Pancreas (tissue), 10 donors: ENCODE measurements around the gene RSRP1. TPM values are rescaled to one million over a fixed set of nuclear protein-coding genes. Genes with fewer than 3 reads are reported as not detected.
"Not testable (repeated sequence)": the region's sequence is repeated elsewhere in the genome, so short reads cannot be mapped to it uniquely, and the experiment has no call there.

Source experiments
- ATAC-seq, 4 donors: fragments of 200-7000 bp; cut with Tn5 transposase; one replicate each; pipeline versions ENCODE4 v1.8.0 to v1.9.1; 2020; ENCODE audit warnings: mild to moderate bottlenecking in 4 of 4, moderate library complexity in 4 of 4
- DNase-seq, 6 donors: peaks; one replicate each; pipeline ENCODE4 v3.0.0-alpha.2; 2020
- FAIRE-seq: peaks from 2 replicates; lab custom pipeline; 2012; peaks lifted over from hg19 to GRCh38; lab: Jason Lieb, UNC
- H3K27ac ChIP-seq, 4 donors: fragments of 200-600 bp; sonication (generic); 1 replicate in 3 of 4; 2 replicates in 1 of 4; pipeline versions ENCODE4 v1.5.0 to v1.8.0; 2020
- H3K27me3 ChIP-seq, 4 donors: fragments of 200-600 bp; one replicate each; pipeline ENCODE4 v1.8.0; 2021
- H3K36me3 ChIP-seq, 3 donors: fragments of 200-600 bp; sonication (generic) in 1 of 3; one replicate each; pipeline versions ENCODE4 v1.5.0 to v1.8.0; 2020 to 2021
- H3K4me1 ChIP-seq, 3 donors: fragments of 200-600 bp; one replicate each; pipeline ENCODE4 v1.8.0; 2021
- H3K4me3 ChIP-seq, 4 donors: fragments of 200-600 bp; sonication (generic) in 2 of 4; one replicate each; pipeline versions ENCODE4 v1.5.0 to v1.8.0; 2020 to 2021
- H3K9me3 ChIP-seq, 4 donors: fragments of 200-600 bp; one replicate each; pipeline ENCODE4 v1.8.0; 2021
- WGBS, 2 donors: extraction: QIAGEN DNeasy Blood & Tissue Kit; methylation state at CpG; one replicate each; pipeline ENCODE4 v1.1.7; 2013; 5-methylcytosine and 5-hydroxymethylcytosine counted together
- intact Hi-C, 3 donors: fragments of 100-400 bp; cut with DNase I; formaldehyde crosslinking; loops; one replicate each; pipeline versions ENCODE4 v1.11.1 to v1.14.2; 2022
- polyA plus RNA-seq, 2 donors: library from polyadenylated mRNA; stranded (reverse); fragments of 200-250 nt; gene quantifications; one replicate each; pipeline ENCODE4 v1.2.3, GENCODE V29; 2013
- total RNA-seq, 6 donors: library from RNA; stranded (reverse); fragmentation: NEBNext Ultra II Directional in 4 of 6; extraction: Animal tissue kit (Norgen Biotek cat#: 25700) in 4 of 6; gene quantifications; one replicate each; pipeline versions ENCODE4 v1.2.1 to v1.2.4, GENCODE V29; 2021 to 2023
- donor health status: healthy with polysubstance abuse.
- donor health status: DM: no; HTN: no; CAD: no; lungs with moderate emphysema.
- donor health status: DM: no; HTN: no; CAD: no.
- donor health status: control.
- donor health status: control.
- donor health status: Bipolar disorder and iron deficiency.
- donor health status: DM: yes; HTN: yes; CAD: no.
- donor health status: DM: no; HTN: no; CAD: no.
- donor health status: DM: no; HTN: no; CAD: no.
- donor health status: DM: yes; HTN: yes; CAD: no.

RSRP1 gene
- total and polyA plus RNA-seq, 8 donors: 20.3 to 126 (median 39.7) TPM

DNA sequence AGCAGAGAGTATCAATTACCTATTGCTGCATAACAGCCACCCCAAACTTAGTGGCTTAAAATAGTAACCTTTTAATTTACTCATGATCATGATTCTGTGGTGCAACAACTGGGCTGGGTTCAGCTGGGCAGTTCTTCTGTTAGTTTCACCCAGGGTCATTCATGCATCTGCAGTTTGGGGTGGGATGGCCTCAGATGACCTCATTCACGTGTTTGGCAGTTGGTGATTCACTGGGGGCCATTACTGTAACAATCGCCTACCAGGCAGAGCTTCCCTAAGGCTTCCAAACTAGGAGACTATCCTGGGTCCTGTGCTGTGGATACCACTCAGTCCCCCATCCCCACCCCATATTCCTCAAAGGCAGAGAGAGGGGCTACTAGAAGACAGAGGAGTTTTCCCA is 31.1 kb upstream of the RSRP1 start:
- H3K9me3 ChIP-seq, H3K27me3 ChIP-seq, H3K4me3 ChIP-seq, H3K27ac ChIP-seq, intact Hi-C loops, FAIRE-seq, ATAC-seq, H3K4me1 ChIP-seq, DNase-seq, H3K36me3 ChIP-seq: not testable (repeated sequence)
- 60 to 74% methylated on average over 2 of the region's 2 CpGs for WGBS, 2 donors

DNA sequence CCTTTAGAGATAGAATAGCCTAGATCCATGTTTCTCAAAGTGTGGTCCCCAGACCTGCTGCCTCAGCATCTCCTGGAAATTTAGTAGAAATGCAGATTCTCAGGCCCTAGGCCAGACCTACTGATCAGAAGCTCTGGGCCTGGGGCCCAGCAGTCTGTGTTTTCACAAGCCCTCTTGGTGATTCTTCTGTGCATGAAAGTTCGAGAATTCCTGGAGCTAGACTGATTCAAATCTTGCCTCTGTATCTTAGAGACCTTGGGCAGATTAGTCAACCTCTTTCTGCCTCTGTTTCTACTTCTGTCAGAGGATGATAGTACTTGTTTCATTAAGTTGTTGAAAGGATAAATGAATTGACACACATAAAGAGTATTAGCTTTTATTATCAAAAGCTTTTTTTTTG is 30.0 kb upstream of the RSRP1 start:
- H3K27ac ChIP-seq, H3K4me1 ChIP-seq, H3K9me3 ChIP-seq, H3K36me3 ChIP-seq, H3K27me3 ChIP-seq, FAIRE-seq, ATAC-seq, intact Hi-C loops, H3K4me3 ChIP-seq, DNase-seq: not testable (repeated sequence)
- 70 to 71% methylated on average over 1 of the region's 1 CpG for WGBS, 2 donors

DNA sequence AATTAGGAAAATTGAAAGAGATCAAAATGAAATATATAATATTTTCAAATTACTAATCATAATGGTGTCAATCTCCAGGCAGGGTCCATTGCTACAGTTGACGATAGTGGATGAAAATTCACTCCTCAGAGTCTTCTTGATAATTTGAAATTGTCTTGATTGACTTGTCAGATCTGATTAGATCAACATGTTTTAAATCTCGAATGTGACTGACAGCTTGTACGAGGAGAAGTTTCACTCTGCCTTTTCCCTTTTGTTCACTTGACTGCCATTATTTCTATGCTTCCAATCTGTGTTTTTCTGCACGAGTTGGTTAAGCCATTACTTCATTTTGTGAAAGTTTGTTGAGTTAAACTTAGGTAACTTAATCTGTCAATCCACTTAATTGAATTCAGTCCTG is 28.4 kb upstream of the RSRP1 start:
- ATAC-seq, H3K36me3 ChIP-seq, H3K27me3 ChIP-seq, H3K27ac ChIP-seq, H3K4me1 ChIP-seq, DNase-seq, intact Hi-C loops, H3K4me3 ChIP-seq, H3K9me3 ChIP-seq: not testable (repeated sequence)
- WGBS, 2 donors: 54 to 65% methylated on average over 4 of the region's 4 CpGs
- peak; percentile 20 for FAIRE-seq

DNA sequence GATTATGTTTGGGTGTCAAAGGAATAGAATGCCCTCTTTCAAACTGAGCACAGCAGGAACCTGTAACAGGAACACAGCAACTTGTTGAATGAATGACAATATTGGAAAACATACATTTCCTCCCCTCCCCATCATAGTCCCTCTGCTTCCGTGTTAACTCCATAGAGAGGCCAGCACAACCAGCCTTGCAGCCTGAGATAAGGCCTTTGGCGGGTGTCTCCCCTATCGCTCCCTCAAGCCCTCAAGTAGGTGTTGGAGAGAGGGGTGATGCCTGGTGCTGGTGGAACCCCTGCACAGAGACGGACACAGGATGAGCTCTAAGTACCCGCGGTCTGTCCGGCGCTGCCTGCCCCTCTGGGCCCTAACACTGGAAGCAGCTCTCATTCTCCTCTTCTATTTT is 25.0 kb upstream of the RSRP1 start, which contains the start of gene RHD:
RHD (plus strand) TSS at position 272 of the 400 bp plus-strand sequence; CDS start at position 311, 39 bp downstream.
- H3K36me3 ChIP-seq, FAIRE-seq, DNase-seq, H3K4me1 ChIP-seq, H3K27ac ChIP-seq, H3K27me3 ChIP-seq, H3K9me3 ChIP-seq, intact Hi-C loops, ATAC-seq, H3K4me3 ChIP-seq: not testable (repeated sequence)
- 85 to 86% methylated on average over 8 of the region's 8 CpGs for WGBS, 2 donors

DNA sequence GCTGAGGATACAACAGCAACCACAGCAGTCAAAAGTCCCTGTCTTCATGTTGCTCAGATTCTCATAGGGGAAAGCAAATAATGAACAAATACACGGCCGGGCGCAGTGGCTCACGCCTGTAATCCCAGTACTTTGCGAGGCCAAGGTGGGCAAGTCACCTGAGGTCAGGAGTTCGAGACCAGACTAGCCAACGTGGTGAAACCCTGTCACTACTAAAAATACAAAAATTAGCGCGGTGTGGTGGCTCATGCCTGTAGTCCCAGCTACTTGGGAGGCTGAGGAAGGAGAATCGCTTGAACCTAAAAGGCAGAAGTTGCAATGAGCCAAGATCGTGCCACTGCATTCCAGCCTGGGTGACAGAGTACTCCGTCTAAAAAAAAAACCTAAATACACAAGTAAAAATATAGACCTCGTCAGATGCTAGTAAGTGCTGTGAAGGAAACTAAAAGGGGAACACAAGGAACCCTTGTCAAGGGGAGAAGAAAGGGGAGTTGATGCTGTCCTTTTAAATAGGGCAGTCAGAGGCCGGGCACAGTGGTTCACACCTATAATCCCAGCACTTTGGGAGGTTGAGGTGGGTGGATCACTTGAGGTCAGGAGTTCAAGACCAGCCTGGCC is 21.0 kb upstream of the RSRP1 start:
- H3K36me3 ChIP-seq, H3K4me1 ChIP-seq, DNase-seq, FAIRE-seq, ATAC-seq, H3K27me3 ChIP-seq, intact Hi-C loops, H3K9me3 ChIP-seq: not testable (repeated sequence)
- WGBS, 2 donors: 28 to 35% methylated on average over 13 to 14 of the region's 14 CpGs
- Histone ChIP-seq H3K27ac (peak overlapping the region in 2 of 4 donors; percentile 22 to 94), H3K4me3 (peak overlapping the region in 1 of 4 donors; percentile 33)

DNA sequence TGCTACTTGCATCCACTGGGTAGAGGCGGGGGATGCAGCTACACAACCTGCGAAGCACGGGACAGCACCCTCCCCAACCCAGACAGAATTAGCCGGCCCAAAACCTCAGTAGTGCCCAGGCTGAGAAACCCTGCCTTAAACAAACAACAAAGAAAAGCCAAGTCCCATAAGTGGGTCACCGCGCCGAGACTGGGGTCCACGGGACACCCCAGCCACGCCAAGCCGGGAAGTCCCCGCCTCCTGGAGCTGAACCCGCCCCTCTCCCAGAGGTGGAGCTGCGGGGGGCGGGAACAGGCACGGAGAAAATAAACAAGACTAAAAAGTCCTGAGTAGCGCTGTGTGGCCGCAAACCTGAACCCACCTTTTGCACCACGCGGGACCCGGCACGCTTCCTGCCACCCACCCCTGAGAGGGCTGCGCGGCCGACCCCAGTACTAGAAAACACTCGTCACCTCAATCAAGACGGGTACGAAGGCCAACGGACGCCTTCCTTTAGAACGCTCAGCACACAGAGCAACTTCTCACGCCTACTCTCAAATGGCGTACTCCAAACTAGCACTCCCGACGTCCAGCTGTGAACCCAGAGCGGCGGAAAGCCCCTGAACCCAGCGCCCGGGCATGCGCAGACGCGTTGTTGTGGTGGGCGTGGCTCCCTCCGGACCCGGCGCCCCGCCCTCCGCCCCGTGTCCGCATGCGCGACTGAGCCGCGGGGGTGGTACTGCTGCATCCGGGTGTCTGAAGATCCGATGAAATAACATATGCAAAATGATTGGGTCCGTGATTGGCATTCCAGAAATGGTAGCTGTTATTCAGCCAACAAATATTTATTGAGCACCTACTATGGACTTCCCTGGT is 20.3 kb upstream of the RSRP1 start:
- peak overlapping the region in 3 of 4 donors; percentile 38 to 94 (median 67) for H3K27ac ChIP-seq
- DNase-seq: peak in 5 of 6 donors; percentile 65 to 85 (median 83)
- not testable (repeated sequence) for FAIRE-seq

DNA sequence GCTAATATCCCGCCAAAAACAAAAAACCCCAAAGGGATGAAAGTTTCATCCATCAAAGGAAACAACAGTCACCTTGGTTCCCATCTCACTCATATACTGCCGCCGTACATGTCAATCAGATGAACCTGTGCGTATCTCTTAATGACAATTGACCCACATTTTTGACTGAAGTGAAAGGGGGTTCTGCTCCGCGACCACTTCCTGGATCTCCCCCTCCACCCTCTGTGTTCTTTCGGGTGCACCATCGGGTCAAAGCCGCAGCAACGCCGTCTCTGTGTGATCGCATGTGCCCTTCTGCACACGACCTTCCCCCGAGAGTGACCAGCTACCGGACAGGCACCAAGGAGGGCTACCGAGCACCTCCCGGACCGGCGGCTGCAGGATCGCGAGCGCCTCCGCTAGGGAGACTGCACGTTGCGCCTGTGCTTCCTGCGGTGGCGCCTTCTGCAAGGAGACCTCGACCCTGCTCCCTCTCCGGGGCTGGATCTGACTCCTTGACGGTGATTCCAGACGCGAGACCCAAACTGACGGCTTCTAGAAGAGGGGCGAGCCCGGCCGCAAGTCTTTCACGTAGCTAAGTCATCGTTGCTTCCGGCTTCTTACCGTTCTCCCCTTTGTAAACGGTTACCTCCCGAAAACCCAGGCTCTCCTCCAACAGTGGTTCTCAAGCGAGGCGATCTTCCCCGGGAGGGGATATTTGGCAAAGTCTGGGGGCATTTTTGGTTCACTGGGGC is 19.5 kb upstream of the RSRP1 start:
- intact Hi-C loops, FAIRE-seq, DNase-seq, H3K9me3 ChIP-seq, H3K27me3 ChIP-seq, H3K4me1 ChIP-seq, H3K36me3 ChIP-seq: not testable (repeated sequence)
- peak in 3 of 4 donors; percentile 71 to 81 (median 80) for ATAC-seq
- peak overlapping the region in 2 of 4 donors; percentile 23 to 35 for H3K4me3 ChIP-seq
- WGBS, 2 donors: 0 to 1% methylated on average over 22 to 25 of the region's 45 CpGs
- peak overlapping the region in 1 of 4 donors; percentile 67 for H3K27ac ChIP-seq

More for the DNA sequence above, 20.3 kb upstream of the RSRP1 start:
- H3K4me1 ChIP-seq, H3K36me3 ChIP-seq, intact Hi-C loops, H3K9me3 ChIP-seq, H3K27me3 ChIP-seq: not testable (repeated sequence)
- ATAC-seq: peak; percentile 92 to 99 (median 96)
- H3K4me3 ChIP-seq: peak overlapping the region in 1 of 4 donors; percentile 33
- WGBS, 2 donors: 1% methylated on average over 34 to 41 of the region's 56 CpGs

DNA sequence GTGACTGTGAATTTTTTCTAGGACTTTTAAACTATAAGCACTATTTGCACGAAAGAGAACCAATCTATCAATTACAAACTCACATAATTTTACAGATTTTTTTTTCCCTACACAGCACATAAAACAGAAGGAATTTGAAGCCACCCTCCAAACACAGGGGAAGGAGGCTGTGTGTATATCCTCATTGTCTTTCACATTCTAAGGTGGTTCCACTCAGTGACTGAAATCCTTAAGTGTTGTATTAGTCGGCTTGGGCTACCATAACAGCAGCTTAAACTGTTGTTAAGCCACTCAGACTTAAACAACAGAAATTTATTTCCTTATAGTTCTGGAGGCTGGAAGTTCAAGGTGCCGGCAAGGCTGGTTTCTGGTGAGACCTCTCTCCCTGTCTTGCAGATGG is 13.1 kb upstream of the RSRP1 start:
- H3K4me1 ChIP-seq, FAIRE-seq, intact Hi-C loops, H3K27me3 ChIP-seq, H3K9me3 ChIP-seq, DNase-seq, H3K4me3 ChIP-seq, ATAC-seq, H3K27ac ChIP-seq, H3K36me3 ChIP-seq: not testable (repeated sequence)
- WGBS, 2 donors: 86 to 89% methylated on average over 3 of the region's 3 CpGs

DNA sequence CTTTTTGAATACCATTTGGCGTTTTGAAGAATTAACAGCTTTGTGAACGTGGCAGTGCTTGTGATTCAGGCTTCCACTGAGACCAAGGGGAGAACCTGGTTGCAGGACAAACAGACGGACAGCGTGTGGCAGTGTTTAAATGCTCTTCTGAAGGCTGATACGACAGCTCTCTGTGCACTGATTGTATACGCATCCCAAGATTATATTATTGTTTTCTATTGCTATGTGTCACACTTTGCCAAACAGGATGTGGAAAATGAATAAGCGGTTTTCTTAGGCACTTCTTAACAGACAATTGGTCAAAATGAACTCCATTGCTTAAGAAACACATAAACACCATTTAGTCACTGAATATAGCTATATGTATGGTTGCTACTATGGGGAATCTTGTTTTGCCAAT is 12.6 kb upstream of the RSRP1 start:
- H3K9me3 ChIP-seq, DNase-seq, H3K36me3 ChIP-seq, H3K27me3 ChIP-seq, H3K27ac ChIP-seq, H3K4me1 ChIP-seq, H3K4me3 ChIP-seq, FAIRE-seq, intact Hi-C loops, ATAC-seq: not testable (repeated sequence)
- 74 to 77% methylated on average over 4 to 7 of the region's 7 CpGs for WGBS, 2 donors
